Effector memory CD8-positive, alpha-beta T cell (primary cell): Measurements from ENCODE around the gene LEFTY1.

ENCODE experiments used
- ATAC-seq: fragments of 150-1000 bp; cut with Tn5 transposase; replicated peaks from 2 replicates; pipeline ENCODE4 v1.10.0; 2021; ENCODE audit warnings: mild to moderate bottlenecking, moderate library complexity
- DNase-seq, 3 experiments: peaks; one replicate each; pipeline ENCODE4 v3.0.0; 2021
- H3K27ac Mint-ChIP-seq, 2 donors: one replicate each; pipeline ENCODE4 v1.8.0; 2022; ENCODE audit warnings: mild to moderate bottlenecking in 2 of 2, mixed read lengths in 2 of 2, moderate library complexity in 2 of 2
- H3K27me3 Mint-ChIP-seq, 2 donors: one replicate each; pipeline ENCODE4 v1.8.0; 2022; ENCODE audit warnings: mixed read lengths in 2 of 2
- H3K36me3 Mint-ChIP-seq: one replicate; pipeline ENCODE4 v1.8.0; 2022; ENCODE audit warnings: mild to moderate bottlenecking, moderate library complexity, mixed read lengths; ENCODE audit not compliant: insufficient read depth
- H3K4me1 Mint-ChIP-seq, 2 donors: one replicate each; pipeline ENCODE4 v1.8.0; 2022; ENCODE audit warnings: low read depth in 2 of 2, mixed read lengths in 2 of 2
- H3K4me3 Mint-ChIP-seq, 2 donors: one replicate each; pipeline ENCODE4 v1.8.0; 2022; ENCODE audit warnings: mild to moderate bottlenecking in 2 of 2, mixed read lengths in 2 of 2, moderate library complexity in 2 of 2
- H3K9me3 Mint-ChIP-seq, 2 donors: one replicate each; pipeline ENCODE4 v1.8.0; 2022; ENCODE audit warnings: mixed read lengths in 2 of 2

Gene LEFTY1

DNA sequence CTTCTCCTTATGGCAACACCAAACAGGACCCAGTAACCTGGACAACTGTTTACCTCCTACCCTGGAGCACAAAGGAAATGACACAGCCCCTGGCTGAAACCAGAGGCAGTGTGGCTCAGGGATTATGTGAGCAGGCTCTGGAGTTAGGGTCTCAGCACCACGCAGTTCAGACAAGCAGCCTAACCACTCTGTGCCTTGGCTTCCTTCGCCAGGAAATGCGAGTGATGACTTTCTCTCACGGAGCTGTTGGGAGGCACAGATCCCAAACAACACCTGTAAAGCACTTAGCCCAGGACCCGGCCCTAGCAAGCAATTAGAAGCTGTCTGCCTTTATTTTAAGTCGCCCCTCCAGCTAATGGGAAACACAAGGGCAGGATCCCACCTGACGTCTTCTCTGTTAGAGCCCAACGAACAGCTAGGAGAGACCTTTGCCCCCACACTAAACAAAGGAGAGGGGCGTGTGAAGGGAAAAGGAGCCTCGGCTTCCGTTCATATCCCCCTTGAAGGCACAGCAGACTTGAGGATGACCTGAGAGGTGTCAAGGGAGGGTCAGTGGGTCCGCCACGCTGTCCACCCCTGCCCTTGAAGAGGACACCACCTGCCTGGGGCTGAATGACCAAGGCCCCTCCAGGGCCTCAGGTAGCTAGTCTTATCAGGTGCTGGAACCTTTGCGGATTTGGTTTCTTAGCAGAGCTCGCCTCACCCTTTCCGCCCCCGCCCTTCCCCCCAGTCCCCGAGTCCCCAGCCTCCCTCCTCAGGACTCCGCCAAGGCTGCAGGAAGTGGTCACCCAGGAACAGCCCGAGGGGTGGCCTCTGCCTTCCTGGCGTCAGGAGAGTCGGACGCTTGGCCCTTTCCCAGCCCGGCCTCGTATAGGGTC lies 7.6 kb downstream of the LEFTY1 start:
- H3K27me3 Mint-ChIP-seq = no peaks in the 10 kb centered on the region
- H3K27ac Mint-ChIP-seq = peak overlapping the region; percentile 67 to 91
- ATAC-seq (peak; percentile 45), DNase-seq (peak in 1 of 3 experiments; percentile 21)
- peak overlapping the region; percentile 91 to 93 for H3K4me3 Mint-ChIP-seq
- no peaks in the 10 kb centered on the region for H3K9me3 Mint-ChIP-seq
- H3K4me1 Mint-ChIP-seq = peaks cover 47 to 52% of the 10 kb centered on the region in 2 donors
- H3K36me3 Mint-ChIP-seq = peaks cover 20% of the 10 kb centered on the region

DNA sequence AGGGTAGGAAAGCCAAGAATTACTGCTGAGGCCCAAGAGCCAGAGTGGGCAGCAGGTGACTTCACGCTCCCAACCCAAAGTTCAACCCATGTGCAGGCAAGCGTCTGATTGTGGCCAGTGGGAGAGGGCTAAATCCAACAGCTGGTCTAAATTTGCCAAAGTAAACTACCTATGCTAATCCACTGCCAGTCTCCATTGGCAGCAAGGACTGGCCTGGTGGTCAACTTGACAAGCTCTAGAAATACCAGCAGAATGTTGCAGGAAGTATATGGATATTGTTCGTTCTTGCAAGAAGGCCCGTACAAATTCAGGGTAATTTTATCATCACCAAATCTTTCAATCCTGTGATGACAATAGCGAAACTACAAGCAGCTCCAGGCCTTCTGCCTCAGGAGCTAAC lies 8.3 kb downstream of the LEFTY1 start:
- DNase-seq = no peak
- Mint-ChIP-seq H3K4me3 (peak overlapping the region; percentile 91 to 93), H3K27me3 (no peaks in the 10 kb centered on the region), H3K4me1 (peaks cover 52 to 59% of the 10 kb centered on the region in 2 donors), H3K9me3 (no peaks in the 10 kb centered on the region), H3K36me3 (peaks cover 27% of the 10 kb centered on the region), H3K27ac (peak overlapping the region; percentile 67 to 91)
- no peak for ATAC-seq

DNA sequence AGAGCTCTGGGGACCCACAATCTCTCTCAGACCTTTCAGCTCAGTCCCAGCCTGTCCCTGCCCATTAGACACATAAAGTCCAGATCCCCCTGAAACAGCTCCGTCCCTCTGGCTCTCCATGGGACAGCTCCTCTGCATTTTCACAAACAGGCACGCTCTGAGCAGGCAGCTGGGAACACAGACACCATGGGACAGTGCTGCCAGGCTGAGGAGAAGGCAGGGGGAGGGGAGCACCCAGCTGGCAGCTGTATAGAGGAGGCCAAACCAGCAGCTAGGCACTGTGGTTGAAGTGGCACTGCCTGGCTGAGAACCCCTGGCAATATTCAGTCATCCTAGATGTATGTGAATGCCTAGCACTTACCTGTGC lies 8.7 kb downstream of the LEFTY1 start:
- H3K27ac Mint-ChIP-seq = peak overlapping the region; percentile 67 to 91
- no peaks in the 10 kb centered on the region for H3K27me3 Mint-ChIP-seq
- H3K36me3 Mint-ChIP-seq = peaks cover 31% of the 10 kb centered on the region
- DNase-seq = no peak
- H3K4me1 Mint-ChIP-seq = peaks cover 56 to 63% of the 10 kb centered on the region in 2 donors
- peak overlapping the region; percentile 91 to 93 for H3K4me3 Mint-ChIP-seq
- H3K9me3 Mint-ChIP-seq = no peaks in the 10 kb centered on the region
- ATAC-seq = no peak

DNA sequence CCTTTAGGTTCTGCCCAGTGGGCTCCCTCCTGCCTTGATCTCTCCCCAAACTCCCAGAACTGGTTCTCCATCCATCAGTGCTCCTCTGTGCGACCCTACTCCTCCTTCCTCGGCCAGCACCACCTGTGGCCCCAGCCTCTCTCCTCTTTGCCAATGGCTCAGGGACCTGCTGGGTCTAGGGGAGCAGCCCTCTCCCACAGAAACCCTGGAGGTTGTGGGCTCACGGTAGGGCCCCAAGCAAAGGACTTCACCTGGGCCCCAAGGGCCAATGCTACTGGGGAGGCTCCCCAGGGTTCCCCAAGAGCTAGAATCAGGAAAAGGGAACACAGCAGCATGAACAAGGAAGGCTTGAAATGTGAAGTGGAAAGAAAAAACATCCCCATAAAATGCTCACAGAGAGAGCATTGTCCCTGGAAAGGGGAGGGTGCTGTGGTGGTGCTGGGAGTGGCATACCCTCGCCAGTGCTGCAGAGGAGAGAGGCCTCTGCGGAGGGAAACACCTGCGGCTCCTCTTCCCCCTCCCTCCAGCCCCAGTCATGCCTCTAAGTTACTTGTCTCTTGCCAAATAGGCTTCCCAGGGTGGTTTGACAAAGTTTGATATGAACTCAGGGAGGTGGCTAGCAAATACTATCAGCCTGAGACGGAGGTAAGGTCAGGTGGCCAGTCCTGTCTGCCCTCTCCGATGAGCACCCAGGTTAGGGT lies 9.3 kb downstream of the LEFTY1 start:
- ATAC-seq = no peak

DNA sequence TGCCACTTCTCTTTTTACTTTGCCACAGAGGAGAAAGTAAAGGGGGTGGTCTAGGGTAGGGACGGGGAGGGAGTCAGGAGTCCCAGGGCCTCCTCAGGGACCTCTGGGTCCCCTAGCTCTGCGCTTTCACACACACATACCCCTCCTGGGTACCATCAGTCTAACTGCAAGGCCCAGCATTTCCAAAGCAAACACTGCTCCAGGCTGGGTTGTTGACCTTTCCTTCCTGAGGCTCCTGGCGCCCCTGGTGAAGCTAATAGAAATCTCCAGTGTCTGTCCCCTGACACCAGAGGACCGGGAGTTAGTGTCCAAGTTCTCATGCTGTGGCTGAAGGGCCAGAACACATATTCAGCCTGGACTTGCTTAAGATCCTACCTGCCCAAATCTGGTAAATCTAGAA lies 10.7 kb downstream of the LEFTY1 start:
- peak overlapping the region; percentile 67 to 91 for H3K27ac Mint-ChIP-seq
- DNase-seq = no peak
- H3K4me1 Mint-ChIP-seq = peaks cover 57 to 67% of the 10 kb centered on the region in 2 donors

More for the DNA sequence above, 9.3 kb downstream of the LEFTY1 start:
- Mint-ChIP-seq H3K4me3 (peak overlapping the region; percentile 91 to 93), H3K9me3 (no peaks in the 10 kb centered on the region), H3K36me3 (peaks cover 37% of the 10 kb centered on the region), H3K4me1 (peaks cover 58 to 63% of the 10 kb centered on the region in 2 donors), H3K27me3 (no peaks in the 10 kb centered on the region), H3K27ac (peak overlapping the region; percentile 67 to 91)
- no peak for DNase-seq

DNA sequence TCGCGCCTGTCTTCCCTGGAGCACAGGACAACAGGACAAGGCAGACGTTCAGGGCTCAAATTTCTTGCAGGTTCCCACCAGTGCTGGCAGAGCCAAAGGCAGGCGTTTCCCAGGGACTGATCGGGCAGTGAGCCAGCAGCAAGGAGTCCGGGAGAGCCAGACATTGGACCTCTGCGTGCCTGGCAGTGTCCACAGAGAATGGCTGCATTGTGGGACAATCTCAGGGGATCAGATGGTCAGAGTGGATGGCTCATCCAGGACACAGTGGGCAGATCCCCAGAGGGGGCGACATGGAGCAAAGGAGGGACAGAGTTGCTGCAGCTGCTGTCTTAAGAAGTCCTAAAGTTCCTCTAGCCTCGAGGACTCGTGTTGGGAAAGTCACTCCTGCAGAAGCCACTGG lies 11.4 kb downstream of the LEFTY1 start:
- no peaks in the 10 kb centered on the region for H3K27me3 Mint-ChIP-seq
- peaks cover 58 to 64% of the 10 kb centered on the region in 2 donors for H3K4me1 Mint-ChIP-seq
- H3K27ac Mint-ChIP-seq = peak overlapping the region; percentile 49 to 67
- H3K4me3 Mint-ChIP-seq = peak overlapping the region; percentile 51 to 91
- H3K9me3 Mint-ChIP-seq = no peaks in the 10 kb centered on the region
- no peak for DNase-seq
- ATAC-seq = no peak
- peaks cover 47% of the 10 kb centered on the region for H3K36me3 Mint-ChIP-seq

More for the DNA sequence above, 10.7 kb downstream of the LEFTY1 start:
- peaks cover 42% of the 10 kb centered on the region for H3K36me3 Mint-ChIP-seq
- no peaks in the 10 kb centered on the region for H3K27me3 Mint-ChIP-seq
- no peaks in the 10 kb centered on the region for H3K9me3 Mint-ChIP-seq
- ATAC-seq = no peak
- peak overlapping the region; percentile 91 to 93 for H3K4me3 Mint-ChIP-seq

DNA sequence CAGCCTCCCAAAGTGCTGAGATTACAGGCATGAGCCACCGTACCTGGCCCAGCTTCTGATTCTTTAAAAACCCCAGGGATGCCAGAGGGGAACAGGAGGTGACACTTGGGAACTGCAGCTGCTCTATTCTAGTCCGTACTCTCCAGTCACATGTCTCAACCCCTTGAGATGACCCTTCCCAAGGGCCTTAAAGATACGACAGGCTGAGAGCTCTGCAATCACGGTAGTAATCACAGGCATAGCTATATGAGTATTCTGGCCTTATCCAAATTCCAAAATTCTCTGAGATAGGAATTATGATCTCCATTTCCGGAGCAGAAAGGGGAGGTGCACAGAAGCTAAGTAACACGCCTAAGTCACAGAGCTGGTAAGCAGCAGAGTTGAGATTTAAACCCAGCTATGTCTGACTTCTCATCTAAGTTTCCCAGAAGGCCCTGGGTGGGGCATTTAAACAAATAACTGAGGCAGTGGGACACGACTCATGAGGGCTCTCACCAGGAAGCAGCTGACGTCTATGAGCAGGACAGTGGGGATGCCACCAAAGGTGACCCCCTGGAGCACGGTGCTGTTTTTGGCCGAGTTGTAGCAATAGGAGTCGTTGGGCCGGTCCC lies 11.9 kb downstream of the LEFTY1 start:
- peaks cover 59 to 64% of the 10 kb centered on the region in 2 donors for H3K4me1 Mint-ChIP-seq
- no peaks in the 10 kb centered on the region for H3K27me3 Mint-ChIP-seq
- H3K4me3 Mint-ChIP-seq = peak overlapping the region; percentile 51 to 91
- H3K27ac Mint-ChIP-seq = peak overlapping the region; percentile 49 to 67
- no peak for DNase-seq
- H3K9me3 Mint-ChIP-seq = no peaks in the 10 kb centered on the region
- peaks cover 50% of the 10 kb centered on the region for H3K36me3 Mint-ChIP-seq
- ATAC-seq = no peak

DNA sequence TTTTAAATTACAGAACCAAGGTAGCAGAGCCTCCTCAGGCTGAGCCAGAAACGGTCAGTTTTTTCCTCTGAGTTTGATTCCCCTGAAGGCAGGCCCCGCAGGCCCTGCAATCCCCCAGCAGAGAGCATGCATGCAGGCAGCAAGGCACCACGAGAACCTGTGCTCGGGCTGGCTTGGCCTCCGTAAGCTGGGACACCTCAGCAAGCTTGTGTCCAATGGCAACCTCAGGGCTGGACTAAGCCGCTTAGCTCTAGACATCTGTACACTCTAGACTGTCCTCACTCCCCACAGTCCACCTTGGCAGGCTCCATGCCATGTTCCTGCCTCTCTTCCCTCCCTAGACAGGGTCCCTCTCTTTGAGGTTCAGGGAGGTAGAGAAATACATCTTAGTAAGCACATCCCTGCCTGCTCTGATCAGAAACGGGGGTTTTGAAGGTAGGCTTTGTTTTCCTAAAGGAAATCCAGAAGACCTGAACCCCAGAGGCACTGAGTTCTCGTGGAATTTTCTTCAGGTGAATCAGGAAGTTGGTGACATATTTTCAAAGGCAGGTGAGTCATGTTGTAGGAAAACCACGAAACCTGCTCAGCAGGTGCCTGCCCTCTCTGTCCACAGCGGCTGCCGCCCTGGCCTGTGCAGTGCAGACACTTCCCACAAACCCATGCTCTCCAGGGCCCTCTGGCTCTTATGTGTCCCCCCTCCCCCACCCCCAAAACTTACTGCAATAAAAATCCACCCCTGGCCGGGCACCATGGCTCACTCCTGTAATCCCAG lies 13.7 kb downstream of the LEFTY1 start:
- ATAC-seq (peak; percentile 23), DNase-seq (no peak)
- Mint-ChIP-seq H3K4me1 (peaks cover 55 to 61% of the 10 kb centered on the region in 2 donors), H3K4me3 (no peak overlapping the region), H3K36me3 (peaks cover 66% of the 10 kb centered on the region), H3K9me3 (no peaks in the 10 kb centered on the region), H3K27ac (peak overlapping the region; percentile 13 to 60), H3K27me3 (no peaks in the 10 kb centered on the region)

DNA sequence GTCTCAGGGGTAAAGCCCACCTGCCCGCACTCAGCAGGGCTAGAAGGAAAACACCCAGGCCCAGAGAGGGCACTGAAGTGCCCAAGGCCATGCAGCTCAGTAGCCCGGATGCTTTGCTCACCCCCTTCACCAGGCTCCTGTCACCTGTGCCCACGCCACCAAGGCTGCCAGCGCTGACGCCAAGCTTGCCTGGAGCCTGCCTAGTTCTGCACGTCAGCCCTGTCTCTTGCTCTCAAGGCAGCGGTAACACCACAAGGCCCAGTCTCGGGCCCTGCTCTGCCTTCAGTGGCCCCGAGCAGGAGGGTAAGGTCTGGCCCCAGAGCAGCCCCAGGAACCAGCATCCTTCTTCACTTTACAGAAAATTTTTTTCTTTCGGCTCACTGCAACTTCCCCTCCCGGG lies 14.5 kb downstream of the LEFTY1 start:
- Mint-ChIP-seq H3K4me3 (no peak overlapping the region), H3K9me3 (no peaks in the 10 kb centered on the region), H3K27ac (peak overlapping the region; percentile 13 to 60), H3K36me3 (peaks cover 73% of the 10 kb centered on the region), H3K27me3 (no peaks in the 10 kb centered on the region), H3K4me1 (peaks cover 48 to 54% of the 10 kb centered on the region in 2 donors)
- no peak for DNase-seq
- ATAC-seq = no peak

DNA sequence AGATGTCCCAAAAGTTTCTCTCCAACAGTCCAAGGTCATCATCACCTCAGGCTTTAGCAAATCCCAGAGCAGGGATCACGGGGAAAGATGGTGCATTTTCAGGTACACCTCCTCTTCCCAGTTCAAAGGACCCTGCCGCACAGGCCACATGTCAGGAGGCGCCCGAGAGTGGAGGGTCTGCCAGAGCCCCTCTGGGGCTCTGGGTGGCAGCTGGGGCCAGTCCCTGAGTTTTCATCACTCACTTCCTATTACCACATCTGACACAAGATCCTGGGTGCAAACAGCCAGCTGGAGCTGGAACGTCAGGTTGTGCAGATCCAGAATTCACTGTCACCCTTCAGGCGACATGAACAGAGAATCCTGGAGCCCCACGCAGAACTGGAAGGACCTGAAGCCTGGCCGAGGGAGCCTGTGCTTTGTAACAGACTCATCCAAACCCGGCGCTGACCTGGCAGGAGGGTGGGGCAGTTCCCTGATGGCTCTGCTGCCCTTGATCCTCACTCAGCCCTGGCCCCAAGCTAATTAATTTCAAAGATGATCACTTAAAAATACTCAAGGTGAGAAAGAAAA lies 15.6 kb downstream of the LEFTY1 start:
- Mint-ChIP-seq H3K9me3 (no peaks in the 10 kb centered on the region), H3K4me1 (peaks cover 38 to 47% of the 10 kb centered on the region in 2 donors), H3K27me3 (no peaks in the 10 kb centered on the region), H3K4me3 (peak overlapping the region in 1 of 2 donors; percentile 41), H3K27ac (peak overlapping the region; percentile 44 to 52), H3K36me3 (peaks cover 83% of the 10 kb centered on the region)
- DNase-seq = no peak
- no peak for ATAC-seq

DNA sequence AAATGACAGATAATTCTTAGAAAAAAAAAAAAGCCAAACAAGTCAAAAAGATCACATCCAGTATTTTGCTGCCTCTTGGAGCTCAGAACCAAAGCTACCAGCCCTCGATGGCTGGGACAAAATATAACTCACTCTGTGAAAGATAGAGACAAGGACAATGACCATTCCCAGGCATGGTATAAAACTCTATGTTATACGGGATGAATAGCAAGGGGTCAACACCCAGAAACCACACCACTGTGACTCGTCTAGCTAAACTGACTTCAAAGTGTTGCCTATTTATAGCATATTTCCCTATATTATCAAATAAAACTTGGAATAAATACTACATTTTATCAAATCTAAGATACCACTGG lies 16.9 kb downstream of the LEFTY1 start:
- Mint-ChIP-seq H3K36me3 (peaks cover 86% of the 10 kb centered on the region), H3K27me3 (no peaks in the 10 kb centered on the region), H3K4me3 (peak overlapping the region in 1 of 2 donors; percentile 56), H3K4me1 (peaks cover 32 to 40% of the 10 kb centered on the region in 2 donors), H3K27ac (peak overlapping the region in 1 of 2 donors; percentile 76), H3K9me3 (no peaks in the 10 kb centered on the region)
- ATAC-seq = no peak
- DNase-seq = no peak

DNA sequence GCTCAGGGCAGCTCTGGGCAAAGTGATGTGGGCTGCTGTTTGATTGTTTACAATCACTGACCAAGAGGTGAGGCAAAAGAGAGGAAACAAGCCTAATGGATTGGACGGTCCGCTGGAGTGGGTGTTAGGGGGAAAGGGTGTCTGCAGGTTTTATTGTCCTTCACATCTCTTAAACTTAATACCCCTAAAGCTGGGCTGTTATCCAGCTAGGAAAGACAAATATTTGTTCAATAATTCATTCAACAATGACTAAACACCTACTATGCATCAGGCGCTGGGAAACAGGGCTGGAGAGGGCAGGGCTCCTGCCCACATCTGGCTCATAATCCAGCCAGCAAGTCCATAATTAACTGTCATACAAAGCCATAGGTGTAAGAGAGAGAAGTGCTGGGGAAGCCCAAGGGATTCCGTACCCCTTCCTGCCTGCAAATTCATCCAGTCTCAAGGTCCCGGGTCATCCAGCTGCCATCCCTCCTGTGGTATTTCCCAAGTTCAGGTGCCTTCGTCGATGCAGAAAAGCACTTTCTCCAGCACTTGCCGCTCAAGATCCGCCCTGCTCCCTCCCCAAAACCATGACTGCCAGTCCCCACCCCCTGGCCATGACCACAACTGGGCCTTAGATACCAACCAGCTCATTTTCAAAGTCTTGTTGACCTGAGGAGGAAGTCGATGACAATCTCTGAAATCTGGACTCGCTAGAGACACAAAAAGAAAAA lies 17.4 kb downstream of the LEFTY1 start:
- H3K36me3 Mint-ChIP-seq = peaks cover 86% of the 10 kb centered on the region
- H3K9me3 Mint-ChIP-seq = no peaks in the 10 kb centered on the region
- no peaks in the 10 kb centered on the region for H3K27me3 Mint-ChIP-seq
- H3K27ac Mint-ChIP-seq = peak overlapping the region in 1 of 2 donors; percentile 76
- ATAC-seq (peak; percentile 81), DNase-seq (no peak)
- peaks cover 34 to 43% of the 10 kb centered on the region in 2 donors for H3K4me1 Mint-ChIP-seq
- H3K4me3 Mint-ChIP-seq = peak overlapping the region in 1 of 2 donors; percentile 56
